ENCODE measurements around the gene ROR1. TPM values are rescaled to one million over a fixed set of nuclear protein-coding genes. Genes with fewer than 3 reads are reported as not detected.

The ROR1 gene
- total RNA-seq, 4 donors from 2014 or later = 5.1 to 7.3 (median 6.5) TPM

DNA sequence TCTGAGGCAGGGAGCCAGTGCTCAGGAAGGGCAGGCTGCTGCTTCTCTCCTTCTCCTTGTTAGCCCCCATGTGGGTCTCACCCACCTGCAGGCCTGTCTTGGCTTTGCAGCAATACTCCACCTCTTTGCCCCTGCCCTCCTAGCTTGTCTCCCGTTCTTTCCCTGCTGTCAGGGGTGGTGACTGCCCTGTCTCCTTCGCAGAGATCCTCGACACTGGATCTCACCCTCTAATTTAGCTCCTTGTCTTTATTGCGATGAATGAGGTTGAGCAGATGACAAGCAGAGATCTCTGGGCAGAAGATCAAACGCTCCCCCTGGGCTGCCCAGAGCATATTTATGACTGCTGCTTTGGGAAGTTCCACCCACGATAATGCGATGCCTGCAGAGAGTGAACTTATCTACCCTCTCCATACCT lies 199.2 kb downstream of the ROR1 start:
- WGBS = 91% methylated on average over 7 of the region's 7 CpGs
- Histone ChIP-seq H3K27ac (replicated peaks in 1 of 4) (no peak overlapping the region), H3K4me1 (peaks cover 0 to 17% (median 11%) of the 10 kb centered on the region in 4 donors), H3K9me3 (no peaks in the 10 kb centered on the region), H3K27me3 (no peaks in the 10 kb centered on the region), H3K36me3 (no peaks in the 10 kb centered on the region), H3K4me3 (no peak overlapping the region)
- TF ChIP-seq POLR2AphosphoS5 (IDR thresholded peaks at IDR 0.05) = no peak
- TF ChIP-seq POLR2A (IDR thresholded peaks at IDR 0.05; ENCODE audit: low read depth) = no peak
- TF ChIP-seq, protein P1, sequence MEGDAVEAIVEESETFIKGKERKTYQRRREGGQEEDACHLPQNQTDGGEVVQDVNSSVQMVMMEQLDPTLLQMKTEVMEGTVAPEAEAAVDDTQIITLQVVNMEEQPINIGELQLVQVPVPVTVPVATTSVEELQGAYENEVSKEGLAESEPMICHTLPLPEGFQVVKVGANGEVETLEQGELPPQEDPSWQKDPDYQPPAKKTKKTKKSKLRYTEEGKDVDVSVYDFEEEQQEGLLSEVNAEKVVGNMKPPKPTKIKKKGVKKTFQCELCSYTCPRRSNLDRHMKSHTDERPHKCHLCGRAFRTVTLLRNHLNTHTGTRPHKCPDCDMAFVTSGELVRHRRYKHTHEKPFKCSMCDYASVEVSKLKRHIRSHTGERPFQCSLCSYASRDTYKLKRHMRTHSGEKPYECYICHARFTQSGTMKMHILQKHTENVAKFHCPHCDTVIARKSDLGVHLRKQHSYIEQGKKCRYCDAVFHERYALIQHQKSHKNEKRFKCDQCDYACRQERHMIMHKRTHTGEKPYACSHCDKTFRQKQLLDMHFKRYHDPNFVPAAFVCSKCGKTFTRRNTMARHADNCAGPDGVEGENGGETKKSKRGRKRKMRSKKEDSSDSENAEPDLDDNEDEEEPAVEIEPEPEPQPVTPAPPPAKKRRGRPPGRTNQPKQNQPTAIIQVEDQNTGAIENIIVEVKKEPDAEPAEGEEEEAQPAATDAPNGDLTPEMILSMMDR (IDR thresholded peaks at IDR 0.05) = no peak
- no peak for TF ChIP-seq EP300 (IDR thresholded peaks at IDR 0.05)
- no peak for DNase-seq (ENCODE audit: extremely low spot score)
- intact Hi-C loops (cut with DNase I) = no loop called here

DNA sequence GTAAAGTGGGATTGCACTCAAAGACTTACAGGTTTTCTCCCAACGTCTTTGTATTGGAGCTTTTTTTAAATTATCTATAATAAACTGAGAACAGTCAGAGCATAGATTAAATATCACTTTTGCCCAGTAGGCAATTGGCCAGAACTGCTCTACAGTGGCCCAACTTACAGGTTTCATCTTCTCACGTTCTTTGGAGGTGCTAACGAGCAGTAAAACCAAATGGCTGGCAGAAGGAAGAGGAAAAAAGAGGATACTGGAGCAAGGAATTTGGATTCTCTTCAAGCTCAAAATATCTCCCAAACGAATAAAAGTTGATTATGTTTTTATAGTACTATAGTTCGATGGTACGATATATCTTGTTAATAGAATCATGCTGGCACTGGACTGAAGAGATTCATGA lies 201.1 kb downstream of the ROR1 start:
- H3K27me3 ChIP-seq = no peaks in the 10 kb centered on the region

DNA sequence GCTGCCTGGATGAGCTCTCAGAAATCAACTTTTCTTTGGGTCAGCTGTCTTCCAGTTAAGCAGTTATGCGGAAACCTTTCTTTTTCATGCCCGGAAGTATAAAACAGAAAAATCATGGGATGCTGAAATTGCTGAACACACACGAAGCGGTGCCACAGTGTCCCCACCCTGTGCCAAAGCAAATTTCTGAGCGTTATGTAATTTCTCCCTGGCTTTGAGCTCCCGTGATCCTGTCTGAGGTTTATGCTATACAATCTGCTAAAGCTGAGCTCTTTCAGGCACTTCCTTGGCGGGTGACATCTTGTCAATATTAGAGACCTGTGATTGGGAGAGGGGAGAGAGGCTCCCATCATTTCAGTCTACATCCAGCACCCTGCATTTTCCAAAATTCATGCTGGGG lies 201.7 kb downstream of the ROR1 start:
- no peaks in the 10 kb centered on the region for H3K9me3 ChIP-seq
- TF ChIP-seq, protein P1 (IDR thresholded peaks at IDR 0.05) = no peak
- TF ChIP-seq POLR2A (IDR thresholded peaks at IDR 0.05; ENCODE audit: low read depth) = no peak
- TF ChIP-seq POLR2AphosphoS5 (IDR thresholded peaks at IDR 0.05) = no peak
- TF ChIP-seq EP300 (IDR thresholded peaks at IDR 0.05) = no peak
- intact Hi-C loops (cut with DNase I) = no loop called here
- DNase-seq (ENCODE audit: extremely low spot score) = no peak
- no peaks in the 10 kb centered on the region for H3K36me3 ChIP-seq
- H3K4me3 ChIP-seq = no peak overlapping the region
- no peaks in the 10 kb centered on the region for H3K27me3 ChIP-seq
- 76% methylated on average over 7 of the region's 7 CpGs for WGBS
- no peak overlapping the region for H3K27ac ChIP-seq (replicated peaks in 1 of 4)
- peaks cover 0 to 4% (median 0%) of the 10 kb centered on the region in 4 donors for H3K4me1 ChIP-seq

More for the DNA sequence above, 201.1 kb downstream of the ROR1 start:
- peaks cover 0 to 3% (median 0%) of the 10 kb centered on the region in 4 donors for H3K4me1 ChIP-seq
- TF ChIP-seq, protein P1 (IDR thresholded peaks at IDR 0.05) = no peak
- TF ChIP-seq POLR2AphosphoS5 (IDR thresholded peaks at IDR 0.05) (no peak), POLR2A (IDR thresholded peaks at IDR 0.05; ENCODE audit: low read depth) (no peak), EP300 (IDR thresholded peaks at IDR 0.05) (no peak)
- intact Hi-C loops (cut with DNase I) = no loop called here
- H3K36me3 ChIP-seq = no peaks in the 10 kb centered on the region
- H3K27ac ChIP-seq (replicated peaks in 1 of 4) = no peak overlapping the region
- 87% methylated on average over 6 of the region's 6 CpGs for WGBS
- H3K9me3 ChIP-seq = no peaks in the 10 kb centered on the region
- no peak overlapping the region for H3K4me3 ChIP-seq
- no peak for DNase-seq (ENCODE audit: extremely low spot score)

DNA sequence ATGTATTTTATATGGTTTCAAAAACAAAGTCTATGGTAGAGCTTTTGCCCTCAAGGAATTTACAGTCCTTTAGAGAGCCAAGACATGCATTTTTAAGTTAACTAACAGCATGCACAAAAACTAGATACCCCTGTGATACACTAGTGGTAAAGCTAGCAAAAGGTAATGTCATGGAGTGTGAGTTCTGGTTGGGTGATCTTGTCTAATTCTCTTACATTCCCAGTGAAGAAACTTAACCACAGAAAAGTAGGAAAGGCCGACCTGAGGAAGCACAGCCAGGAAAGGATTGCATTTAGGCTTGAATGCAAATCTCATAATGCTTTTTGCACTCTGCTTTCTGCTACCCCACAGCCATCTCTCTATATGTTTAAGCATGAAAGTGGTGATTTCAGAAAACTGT lies 202.2 kb downstream of the ROR1 start:
- DNase-seq (ENCODE audit: extremely low spot score) = no peak
- Histone ChIP-seq H3K27me3 (no peaks in the 10 kb centered on the region), H3K27ac (replicated peaks in 1 of 4) (no peak overlapping the region), H3K36me3 (no peaks in the 10 kb centered on the region), H3K9me3 (no peaks in the 10 kb centered on the region), H3K4me1 (peaks cover 0 to 9% (median 0%) of the 10 kb centered on the region in 4 donors), H3K4me3 (no peak overlapping the region)
- WGBS = 100% methylated on average over 1 of the region's 1 CpG
- TF ChIP-seq EP300 (IDR thresholded peaks at IDR 0.05) (no peak), POLR2A (IDR thresholded peaks at IDR 0.05; ENCODE audit: low read depth) (no peak), POLR2AphosphoS5 (IDR thresholded peaks at IDR 0.05) (no peak)
- TF ChIP-seq, protein P1 (IDR thresholded peaks at IDR 0.05) = no peak
- intact Hi-C loops (cut with DNase I) = no loop called here

DNA sequence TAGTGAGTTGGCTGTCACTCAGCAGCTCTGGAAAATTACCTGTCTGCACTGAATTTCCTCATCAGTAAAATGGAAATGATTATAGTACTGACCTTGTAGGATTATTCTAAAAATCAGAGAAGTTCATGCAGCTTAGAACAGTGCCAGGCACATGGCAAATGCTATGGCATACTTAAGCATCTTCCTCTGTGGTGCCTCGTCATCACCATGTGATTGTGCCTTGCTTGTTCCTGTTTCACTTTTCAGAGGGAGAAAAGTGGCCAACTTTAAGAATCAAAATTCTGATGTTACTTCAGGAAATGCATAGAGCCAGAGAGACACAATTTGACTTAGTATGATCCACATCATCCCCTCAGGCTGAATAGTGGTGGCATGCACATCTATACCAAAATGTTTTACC lies 203.6 kb downstream of the ROR1 start:
- no peak overlapping the region for H3K4me3 ChIP-seq
- H3K9me3 ChIP-seq = no peaks in the 10 kb centered on the region
- WGBS = 88% methylated on average over 1 of the region's 1 CpG
- peaks cover 0 to 8% (median 0%) of the 10 kb centered on the region in 4 donors for H3K4me1 ChIP-seq
- no peak for DNase-seq (ENCODE audit: extremely low spot score)
- H3K27me3 ChIP-seq = no peaks in the 10 kb centered on the region
- no peak overlapping the region for H3K27ac ChIP-seq (replicated peaks in 1 of 4)
- H3K36me3 ChIP-seq = no peaks in the 10 kb centered on the region
- TF ChIP-seq EP300 (IDR thresholded peaks at IDR 0.05) (no peak), POLR2AphosphoS5 (IDR thresholded peaks at IDR 0.05) (no peak), POLR2A (IDR thresholded peaks at IDR 0.05; ENCODE audit: low read depth) (no peak)
- TF ChIP-seq, protein P1 (IDR thresholded peaks at IDR 0.05) = no peak
- intact Hi-C loops (cut with DNase I) = no loop called here
